ENCODE measurements around the gene SH3PXD2A. TPM values are rescaled to one million over a fixed set of nuclear protein-coding genes. Genes with fewer than 3 reads are reported as not detected.

The SH3PXD2A gene
- total and polyA plus RNA-seq, 5 donors from 2014 or later, result 0.24 to 15.4 (median 0.47) TPM

DNA sequence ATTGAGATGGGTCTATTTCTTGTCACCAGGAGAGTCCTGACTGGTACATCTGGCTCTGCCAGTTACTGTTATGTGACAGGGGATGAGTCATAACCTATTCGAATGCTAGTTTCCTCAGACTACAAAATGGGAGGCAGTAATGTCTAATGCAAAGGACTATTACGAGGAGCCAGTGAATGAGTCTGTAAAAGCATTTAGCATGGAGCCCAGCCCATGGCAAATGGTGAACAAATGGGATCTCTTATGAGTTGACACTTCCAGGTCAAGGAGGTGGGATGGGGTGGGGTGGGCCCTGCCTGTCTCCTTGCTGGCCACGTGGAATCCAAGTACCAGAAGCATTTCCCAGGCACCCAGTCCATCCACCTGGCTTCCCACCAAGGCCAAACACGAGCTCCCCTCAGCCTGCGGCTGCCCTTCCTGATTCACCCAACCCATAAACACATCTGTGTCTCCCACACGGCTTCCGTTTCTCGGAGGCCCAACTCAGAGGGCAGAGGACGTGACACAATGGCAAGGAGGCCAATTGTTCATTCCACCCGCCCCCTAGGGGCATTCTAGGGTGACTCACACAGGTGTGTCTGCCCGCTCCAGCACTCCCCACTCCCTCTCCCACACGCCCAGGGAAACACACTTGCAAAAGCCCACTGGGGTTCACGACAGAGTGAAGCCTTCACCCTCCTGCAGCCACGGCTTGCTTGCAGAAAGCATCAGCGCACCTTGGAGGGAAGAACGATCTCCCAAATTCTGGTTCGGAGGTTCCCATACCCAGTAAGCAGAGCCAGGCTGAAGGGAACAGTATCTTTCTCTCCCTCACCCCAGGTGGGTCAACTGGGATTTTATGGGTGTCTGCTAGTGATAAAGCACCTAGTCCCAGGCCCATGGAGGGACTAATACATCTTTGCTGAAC is 109.8 kb downstream of the SH3PXD2A start:
- H3K9me3 Mint-ChIP-seq, result peaks cover 0 to 2% (median 0%) of the 10 kb centered on the region in 7 donors
- H3K4me1 Mint-ChIP-seq, result peaks cover 22 to 57% (median 36%) of the 10 kb centered on the region in 4 donors
- H3K27me3 Mint-ChIP-seq, result no peaks in the 10 kb centered on the region
- Histone ChIP-seq H3K9me3 (ENCODE audit: control insufficient read depth in 2 of 2, low read length in 2 of 2) (no peaks in the 10 kb centered on the region), H3K4me1 (ENCODE audit: control insufficient read depth, insufficient read depth, low read length, poor library complexity, severe bottlenecking) (peaks cover 41% of the 10 kb centered on the region), H3K27ac (ENCODE audit: insufficient read depth, low read length, poor library complexity, severe bottlenecking) (peak overlapping the region; percentile 77), H3K36me3 (ENCODE audit: control insufficient read depth, insufficient read depth, low read length) (no peaks in the 10 kb centered on the region), H3K4me3 (ENCODE audit: low read depth, low read length) (peak overlapping the region; percentile 38), H3K27me3 (ENCODE audit: control insufficient read depth, insufficient read depth, low read length) (no peaks in the 10 kb centered on the region)
- H3K36me3 Mint-ChIP-seq, result no peaks in the 10 kb centered on the region
- peak overlapping the region; percentile 37 to 70 (median 68) for H3K4me3 Mint-ChIP-seq
- H3K27ac Mint-ChIP-seq, result peak overlapping the region; percentile 83 to 95 (median 91)
- DNase-seq (peak; percentile 49 to 87 (median 53)), ATAC-seq (ENCODE audit: low read depth in 2 of 2) (peak; percentile 72 to 73)

DNA sequence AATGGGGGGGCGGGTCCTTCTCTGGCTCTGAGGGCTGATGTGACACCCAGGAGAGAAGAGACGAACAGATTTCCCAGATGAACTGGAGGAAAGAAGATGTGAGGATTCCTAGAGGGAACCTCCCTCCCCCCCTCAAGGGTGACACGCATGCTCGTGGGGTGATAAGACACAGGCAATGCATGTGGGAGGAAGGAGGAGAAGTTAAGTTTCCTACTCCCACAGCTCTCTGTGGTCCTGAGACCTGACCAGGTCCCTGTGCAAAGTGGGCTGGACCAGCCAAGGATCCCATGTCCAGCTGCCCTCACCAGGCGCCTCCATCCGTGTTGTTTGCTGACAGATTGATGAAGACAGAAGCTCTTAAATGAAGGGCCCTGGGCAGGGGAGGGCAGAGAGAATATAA is 112.6 kb downstream of the SH3PXD2A start:
- Histone ChIP-seq H3K4me1 (ENCODE audit: control insufficient read depth, insufficient read depth, low read length, poor library complexity, severe bottlenecking) (peaks cover 32% of the 10 kb centered on the region), H3K36me3 (ENCODE audit: control insufficient read depth, insufficient read depth, low read length) (no peaks in the 10 kb centered on the region), H3K9me3 (ENCODE audit: control insufficient read depth in 2 of 2, low read length in 2 of 2) (no peaks in the 10 kb centered on the region), H3K4me3 (ENCODE audit: low read depth, low read length) (no peak overlapping the region), H3K27me3 (ENCODE audit: control insufficient read depth, insufficient read depth, low read length) (no peaks in the 10 kb centered on the region), H3K27ac (ENCODE audit: insufficient read depth, low read length, poor library complexity, severe bottlenecking) (no peak overlapping the region)
- H3K4me3 Mint-ChIP-seq, result no peak overlapping the region
- peak overlapping the region; percentile 20 to 74 (median 59) for H3K27ac Mint-ChIP-seq
- DNase-seq (no peak), ATAC-seq (ENCODE audit: low read depth in 2 of 2) (no peak)
- no peaks in the 10 kb centered on the region for H3K27me3 Mint-ChIP-seq
- H3K4me1 Mint-ChIP-seq, result peaks cover 10 to 39% (median 23%) of the 10 kb centered on the region in 4 donors
- peaks cover 0 to 2% (median 0%) of the 10 kb centered on the region in 7 donors for H3K9me3 Mint-ChIP-seq
- H3K36me3 Mint-ChIP-seq, result no peaks in the 10 kb centered on the region

DNA sequence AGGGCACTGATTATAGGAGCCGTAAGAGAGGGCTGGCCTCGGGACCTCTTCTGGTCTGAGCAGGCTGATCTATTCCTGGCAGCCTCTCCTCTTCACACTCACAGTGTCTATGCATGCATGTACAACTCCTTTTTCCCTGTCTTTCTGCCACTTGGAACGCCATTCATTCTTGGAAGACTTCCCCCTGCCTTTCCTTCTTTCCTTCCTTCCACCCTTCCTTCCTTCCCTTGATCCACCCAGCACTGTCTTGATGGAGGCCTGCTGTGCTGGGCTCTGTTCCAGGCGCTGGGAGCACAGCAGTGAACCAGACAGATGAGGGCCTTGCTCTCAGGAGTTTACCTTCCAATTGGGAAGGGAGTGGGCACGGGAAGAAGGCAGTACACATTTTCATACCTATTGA is 114.8 kb downstream of the SH3PXD2A start:
- Histone ChIP-seq H3K4me3 (ENCODE audit: low read depth, low read length) (no peak overlapping the region), H3K27ac (ENCODE audit: insufficient read depth, low read length, poor library complexity, severe bottlenecking) (no peak overlapping the region), H3K9me3 (ENCODE audit: control insufficient read depth in 2 of 2, low read length in 2 of 2) (no peaks in the 10 kb centered on the region), H3K27me3 (ENCODE audit: control insufficient read depth, insufficient read depth, low read length) (no peaks in the 10 kb centered on the region), H3K4me1 (ENCODE audit: control insufficient read depth, insufficient read depth, low read length, poor library complexity, severe bottlenecking) (peaks cover 10% of the 10 kb centered on the region), H3K36me3 (ENCODE audit: control insufficient read depth, insufficient read depth, low read length) (no peaks in the 10 kb centered on the region)
- peaks cover under 1 to 23% (median 18%) of the 10 kb centered on the region in 4 donors for H3K4me1 Mint-ChIP-seq
- H3K27ac Mint-ChIP-seq, result peak overlapping the region in 1 of 3 donors; percentile 10
- no peaks in the 10 kb centered on the region for H3K27me3 Mint-ChIP-seq
- no peak for ATAC-seq (ENCODE audit: low read depth in 2 of 2)
- H3K9me3 Mint-ChIP-seq, result peaks cover 0 to 2% (median 0%) of the 10 kb centered on the region in 7 donors
- DNase-seq, result no peak
- no peaks in the 10 kb centered on the region for H3K36me3 Mint-ChIP-seq
- H3K4me3 Mint-ChIP-seq, result peak overlapping the region in 1 of 4 donors; percentile 43

DNA sequence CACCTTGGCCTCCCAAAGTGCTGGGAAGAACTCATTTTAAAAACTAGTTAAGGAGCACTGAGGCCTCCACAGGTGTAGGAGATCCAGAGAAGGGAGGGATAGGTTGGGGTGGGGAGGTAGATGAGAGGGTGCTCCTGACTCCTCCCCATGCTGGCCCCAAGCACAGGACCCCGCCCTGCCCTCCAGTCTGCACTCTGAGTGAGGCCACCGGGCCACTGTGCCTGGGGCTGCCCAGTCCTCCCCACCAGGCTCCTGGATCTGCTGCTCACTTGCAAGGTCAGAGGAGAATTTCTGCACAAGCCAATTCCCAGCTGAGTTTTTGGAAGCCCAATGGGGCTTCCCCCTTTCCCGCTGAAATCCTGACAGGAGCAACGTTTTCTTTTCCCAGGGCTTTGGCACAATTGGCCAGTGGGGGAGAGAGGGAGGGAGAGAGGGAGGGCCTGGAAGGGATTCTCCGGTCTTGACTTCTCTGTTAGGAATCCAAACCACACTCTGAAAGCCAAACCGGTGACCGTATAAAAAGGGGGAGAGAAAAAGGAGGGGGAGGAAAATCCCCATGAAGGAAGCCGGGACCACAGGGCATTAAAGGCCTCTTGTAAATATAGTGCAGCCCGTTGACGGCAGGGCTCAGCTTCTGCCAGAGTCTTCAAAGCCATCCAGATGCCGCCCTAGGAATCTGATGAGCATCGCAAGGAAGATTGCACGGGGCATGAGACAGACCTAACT is 116.2 kb downstream of the SH3PXD2A start:
- H3K9me3 ChIP-seq (ENCODE audit: control insufficient read depth in 2 of 2, low read length in 2 of 2), result no peaks in the 10 kb centered on the region
- no peaks in the 10 kb centered on the region for H3K4me1 ChIP-seq (ENCODE audit: control insufficient read depth, insufficient read depth, low read length, poor library complexity, severe bottlenecking)
- Mint-ChIP-seq H3K4me1 (peaks cover 0 to 9% (median 4%) of the 10 kb centered on the region in 4 donors), H3K9me3 (peaks cover 0 to 2% (median 0%) of the 10 kb centered on the region in 7 donors), H3K36me3 (no peaks in the 10 kb centered on the region), H3K27ac (no peak overlapping the region), H3K27me3 (no peaks in the 10 kb centered on the region), H3K4me3 (no peak overlapping the region)
- H3K4me3 ChIP-seq (ENCODE audit: low read depth, low read length), result no peak overlapping the region
- DNase-seq (no peak), ATAC-seq (ENCODE audit: low read depth in 2 of 2) (no peak)
- H3K36me3 ChIP-seq (ENCODE audit: control insufficient read depth, insufficient read depth, low read length), result no peaks in the 10 kb centered on the region
- no peak overlapping the region for H3K27ac ChIP-seq (ENCODE audit: insufficient read depth, low read length, poor library complexity, severe bottlenecking)
- no peaks in the 10 kb centered on the region for H3K27me3 ChIP-seq (ENCODE audit: control insufficient read depth, insufficient read depth, low read length)

DNA sequence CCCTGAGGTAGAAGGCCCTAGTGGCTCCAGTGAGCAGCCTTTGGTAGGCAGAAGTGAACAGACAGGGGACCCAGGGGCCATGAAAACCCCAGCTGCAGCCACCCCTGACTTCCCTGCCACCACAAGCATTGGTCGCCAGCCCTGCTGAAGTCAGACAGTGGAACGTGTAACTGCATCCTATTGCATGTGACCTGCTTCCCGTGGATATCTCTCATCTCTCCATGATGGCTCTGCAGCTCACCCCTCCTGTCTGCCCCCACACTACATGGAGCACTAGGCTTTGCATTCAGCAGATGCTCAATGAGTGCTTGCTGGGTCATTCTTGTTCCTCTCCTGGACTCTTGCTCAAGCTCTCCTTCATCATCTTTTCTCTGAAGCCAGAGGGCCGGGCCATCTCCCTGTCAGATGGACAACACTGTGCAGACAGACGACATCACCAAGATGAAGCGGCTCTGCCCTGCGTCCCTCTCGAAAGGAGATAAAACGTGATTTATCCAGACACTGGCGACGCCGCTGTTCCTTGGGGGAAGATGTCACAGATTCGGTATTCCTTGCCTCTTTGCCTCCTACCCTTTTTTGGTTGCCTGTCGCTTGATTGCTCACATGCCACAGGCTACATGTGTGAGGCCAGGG is 117.5 kb downstream of the SH3PXD2A start:
- Histone ChIP-seq H3K4me3 (ENCODE audit: low read depth, low read length) (no peak overlapping the region), H3K9me3 (ENCODE audit: control insufficient read depth in 2 of 2, low read length in 2 of 2) (no peaks in the 10 kb centered on the region), H3K36me3 (ENCODE audit: control insufficient read depth, insufficient read depth, low read length) (no peaks in the 10 kb centered on the region), H3K4me1 (ENCODE audit: control insufficient read depth, insufficient read depth, low read length, poor library complexity, severe bottlenecking) (no peaks in the 10 kb centered on the region), H3K27me3 (ENCODE audit: control insufficient read depth, insufficient read depth, low read length) (no peaks in the 10 kb centered on the region), H3K27ac (ENCODE audit: insufficient read depth, low read length, poor library complexity, severe bottlenecking) (no peak overlapping the region)
- no peaks in the 10 kb centered on the region for H3K36me3 Mint-ChIP-seq
- H3K4me3 Mint-ChIP-seq, result no peak overlapping the region
- DNase-seq, result no peak
- no peaks in the 10 kb centered on the region for H3K27me3 Mint-ChIP-seq
- H3K4me1 Mint-ChIP-seq, result peaks cover 0 to 8% (median 3%) of the 10 kb centered on the region in 4 donors
- no peak overlapping the region for H3K27ac Mint-ChIP-seq
- ATAC-seq (ENCODE audit: low read depth in 2 of 2), result no peak
- H3K9me3 Mint-ChIP-seq, result peaks cover 0 to 2% (median 0%) of the 10 kb centered on the region in 7 donors

DNA sequence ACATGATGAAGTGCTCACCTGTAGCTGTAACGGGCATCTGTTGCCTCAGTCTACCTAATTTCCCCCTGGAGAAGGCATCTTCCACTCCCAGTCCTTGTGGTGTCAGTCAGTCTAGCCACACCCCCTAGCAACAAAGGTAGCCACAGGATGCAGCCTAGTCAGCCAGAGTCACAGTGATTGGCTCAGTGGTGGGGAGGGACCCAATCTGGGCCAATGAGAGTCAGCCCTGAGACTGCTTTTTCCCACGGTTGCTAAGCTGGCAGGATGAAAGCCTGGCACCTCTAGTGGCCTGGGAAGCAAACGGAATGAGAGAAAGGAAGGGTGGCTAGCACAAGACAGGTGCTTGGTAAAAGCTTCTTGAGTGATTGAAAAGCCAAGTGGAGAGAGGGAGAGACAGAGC is 118.6 kb downstream of the SH3PXD2A start:
- peaks cover 0 to 12% (median 4%) of the 10 kb centered on the region in 4 donors for H3K4me1 Mint-ChIP-seq
- no peak overlapping the region for H3K27ac ChIP-seq (ENCODE audit: insufficient read depth, low read length, poor library complexity, severe bottlenecking)
- H3K27me3 ChIP-seq (ENCODE audit: control insufficient read depth, insufficient read depth, low read length), result no peaks in the 10 kb centered on the region
- DNase-seq, result peak in 1 of 3 donors; percentile 47
- H3K4me3 ChIP-seq (ENCODE audit: low read depth, low read length), result no peak overlapping the region
- H3K9me3 Mint-ChIP-seq, result peaks cover 0 to 2% (median 0%) of the 10 kb centered on the region in 7 donors
- H3K36me3 Mint-ChIP-seq, result no peaks in the 10 kb centered on the region
- H3K36me3 ChIP-seq (ENCODE audit: control insufficient read depth, insufficient read depth, low read length), result no peaks in the 10 kb centered on the region
- no peak for ATAC-seq (ENCODE audit: low read depth in 2 of 2)
- H3K9me3 ChIP-seq (ENCODE audit: control insufficient read depth in 2 of 2, low read length in 2 of 2), result no peaks in the 10 kb centered on the region
- H3K27ac Mint-ChIP-seq, result no peak overlapping the region
- H3K27me3 Mint-ChIP-seq, result no peaks in the 10 kb centered on the region
- peaks cover 4% of the 10 kb centered on the region for H3K4me1 ChIP-seq (ENCODE audit: control insufficient read depth, insufficient read depth, low read length, poor library complexity, severe bottlenecking)
- H3K4me3 Mint-ChIP-seq, result no peak overlapping the region

DNA sequence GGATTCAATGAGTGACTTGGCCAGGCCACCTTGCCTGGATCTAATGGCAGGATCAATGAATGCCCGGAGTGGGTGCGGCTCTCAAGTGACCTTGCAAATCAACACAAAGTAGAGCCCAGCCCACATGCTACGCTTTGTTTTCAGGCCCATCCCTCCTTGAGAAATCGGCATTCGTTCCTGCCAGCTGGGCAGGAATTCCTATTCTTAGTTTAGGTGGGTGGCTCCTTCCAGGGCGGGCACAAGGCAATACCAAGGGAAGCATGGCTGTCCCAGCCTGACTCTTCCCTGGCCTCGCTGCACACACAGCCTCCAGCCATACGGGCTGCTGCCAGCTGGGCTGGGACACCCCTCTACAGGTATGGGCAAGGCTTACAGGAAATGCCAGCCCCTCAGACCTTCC is 119.3 kb downstream of the SH3PXD2A start:
- Histone ChIP-seq H3K27me3 (ENCODE audit: control insufficient read depth, insufficient read depth, low read length) (no peaks in the 10 kb centered on the region), H3K27ac (ENCODE audit: insufficient read depth, low read length, poor library complexity, severe bottlenecking) (no peak overlapping the region), H3K4me1 (ENCODE audit: control insufficient read depth, insufficient read depth, low read length, poor library complexity, severe bottlenecking) (peaks cover 8% of the 10 kb centered on the region), H3K4me3 (ENCODE audit: low read depth, low read length) (no peak overlapping the region), H3K9me3 (ENCODE audit: control insufficient read depth in 2 of 2, low read length in 2 of 2) (no peaks in the 10 kb centered on the region), H3K36me3 (ENCODE audit: control insufficient read depth, insufficient read depth, low read length) (no peaks in the 10 kb centered on the region)
- Mint-ChIP-seq H3K4me1 (peaks cover 0 to 16% (median 6%) of the 10 kb centered on the region in 4 donors), H3K36me3 (no peaks in the 10 kb centered on the region), H3K27me3 (no peaks in the 10 kb centered on the region), H3K4me3 (no peak overlapping the region), H3K9me3 (peaks cover 0 to 2% (median 0%) of the 10 kb centered on the region in 7 donors), H3K27ac (peak overlapping the region in 1 of 3 donors; percentile 6)
- DNase-seq (no peak), ATAC-seq (ENCODE audit: low read depth in 2 of 2) (no peak)
